KBM-7 (cell line): ENCODE measurements around the gene NKX2-3.

Experiments used
- DNase-seq: peaks from one replicate; pipeline ENCODE4 v3.0.0-alpha.2; 2015
- in situ Hi-C: fragments of 300-500 bp; cut with MboI; formaldehyde crosslinking; loops from 2 replicates; pipeline ENCODE4 v1.14.3; 2020; ENCODE audit warnings: low sequenced_read_pairs, low pct_unique_long_range_greater_than_20kb, mixed read lengths

The NKX2-3 gene

GRCh38 chr10:99536338-99537085, 3.8 kb downstream of the NKX2-3 start:
- DNase-seq = no peak
- in situ Hi-C loops = no loop called here

DNA sequence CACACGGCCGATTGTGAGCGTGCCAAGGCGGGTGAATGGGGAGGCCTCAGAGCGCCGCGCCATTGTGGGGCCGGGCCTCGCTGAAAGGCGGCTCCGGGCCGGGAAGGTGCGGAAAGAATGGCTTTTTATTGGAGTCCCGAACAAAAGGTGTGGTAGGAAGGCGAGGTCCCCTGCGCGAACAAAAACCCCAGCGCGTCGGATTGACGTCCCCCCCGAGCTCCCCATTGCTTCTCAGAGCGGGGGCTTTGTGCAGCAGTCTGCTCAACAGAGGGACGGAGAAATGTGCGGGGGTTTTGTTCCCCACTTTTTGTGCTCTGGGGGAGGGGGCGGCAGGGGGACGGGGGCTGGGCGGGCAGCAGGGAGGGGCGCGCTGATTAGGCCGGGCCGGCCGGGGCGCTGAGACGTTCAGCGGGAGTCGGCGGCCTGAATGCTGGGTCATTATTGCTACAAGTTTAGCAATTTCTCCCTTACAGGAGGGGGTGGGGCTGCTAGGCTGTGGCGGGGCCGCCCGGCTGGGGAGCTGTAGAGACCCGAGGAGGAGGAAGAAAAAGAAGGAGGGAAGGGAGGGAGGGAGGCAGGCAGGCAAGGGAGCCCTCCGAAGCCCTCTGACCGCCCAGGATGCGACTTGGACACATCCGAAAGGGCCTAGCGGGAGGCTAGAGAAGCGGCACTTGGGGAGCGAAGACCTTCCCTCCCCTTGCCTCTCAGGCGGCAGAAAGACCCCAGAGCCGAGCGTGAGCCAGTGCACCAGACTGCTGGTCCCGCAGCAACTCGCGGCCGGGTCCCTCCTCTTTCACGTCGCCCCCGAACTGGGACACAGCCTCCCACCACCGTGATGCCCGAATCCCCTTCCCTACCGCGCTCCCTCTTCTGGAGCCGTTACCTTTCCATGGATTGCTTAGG, 4.6 kb downstream of the NKX2-3 start:
- DNase-seq = no peak
- in situ Hi-C loops = no loop called here

DNA sequence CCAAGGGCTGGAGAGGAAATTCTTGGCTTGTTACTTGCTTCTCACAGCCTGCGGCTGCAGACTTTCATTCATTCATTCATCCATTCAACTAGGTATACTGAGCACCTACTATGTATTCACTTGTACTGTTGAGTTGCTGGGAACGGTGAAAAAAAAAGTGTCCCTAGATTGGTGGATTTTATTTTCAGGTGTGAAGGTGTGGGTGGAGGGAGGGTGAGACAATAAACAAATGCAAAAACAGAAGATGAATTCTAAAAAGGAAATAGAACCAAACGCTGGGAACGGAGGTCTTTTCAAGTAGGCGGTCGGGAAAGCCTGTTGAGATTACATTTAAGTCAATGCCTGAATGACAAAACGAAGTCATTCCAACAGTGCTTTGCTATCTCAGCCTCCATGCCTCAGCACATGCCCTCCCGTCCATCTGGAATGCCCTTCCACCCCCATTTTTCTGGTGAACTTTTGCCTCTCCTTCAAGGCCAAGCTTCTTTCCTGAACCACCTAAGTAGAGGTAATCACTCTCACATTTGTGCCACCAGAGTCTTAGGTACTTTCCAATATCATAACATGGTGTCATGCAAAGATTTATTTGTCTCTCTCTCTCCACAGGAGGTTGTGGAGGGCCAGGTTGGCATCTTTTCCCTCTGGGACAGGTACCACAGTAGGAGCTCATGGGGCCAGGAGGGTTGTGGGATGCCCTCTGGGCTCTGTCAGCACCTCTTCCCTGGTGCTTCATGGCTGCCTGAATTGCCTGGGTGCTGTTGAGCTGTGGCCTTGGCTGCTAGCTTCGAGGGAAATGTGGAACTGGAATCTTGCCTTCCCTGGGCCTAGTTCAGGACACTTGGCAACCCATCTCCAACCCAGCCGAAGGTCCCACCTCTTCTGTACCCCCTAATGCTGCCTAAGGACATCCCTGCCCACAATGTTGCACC, 5.5 kb downstream of the NKX2-3 start:
- DNase-seq = no peak
- in situ Hi-C loops = no loop called here

DNA sequence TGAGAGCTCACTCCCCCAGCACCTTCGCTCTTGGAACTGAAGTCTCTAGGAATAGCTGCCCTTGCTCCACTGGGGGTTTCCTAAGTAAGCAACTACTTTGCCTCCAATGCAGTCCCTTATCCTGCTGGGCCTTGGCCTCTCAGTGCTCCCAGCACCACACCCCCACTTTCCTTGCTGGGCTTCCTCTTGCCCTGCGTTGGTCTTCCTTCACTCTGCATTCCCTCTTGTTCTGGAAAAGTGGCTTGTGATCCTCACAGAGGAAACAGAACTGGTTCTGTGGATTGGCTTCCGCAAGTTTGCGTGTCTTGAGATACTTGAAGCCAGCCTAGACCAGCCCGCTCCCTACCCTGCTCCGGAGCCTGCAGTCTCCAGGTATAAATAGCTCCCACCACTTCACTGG, 6.4 kb downstream of the NKX2-3 start:
- DNase-seq = no peak
- in situ Hi-C loops = no loop called here

DNA sequence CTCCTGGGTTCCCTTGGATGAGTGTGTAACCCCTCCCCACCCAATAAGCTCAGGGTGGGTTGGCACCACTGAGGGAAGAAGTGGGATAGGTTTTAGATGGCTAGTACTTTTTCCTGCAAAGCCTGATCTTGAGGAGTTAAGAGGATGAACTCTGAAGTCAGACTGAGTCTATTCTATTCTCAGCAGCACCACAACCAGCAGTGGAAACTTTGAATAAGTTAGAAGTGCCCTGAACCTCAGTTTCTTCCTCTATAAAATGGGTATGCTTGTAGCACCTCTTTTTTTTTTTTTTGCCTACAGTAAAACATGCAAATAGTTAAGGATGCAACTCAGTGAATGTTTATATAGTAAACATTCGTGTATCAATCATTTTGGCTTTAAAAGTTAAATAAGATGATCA, 7.1 kb downstream of the NKX2-3 start:
- DNase-seq = no peak
- in situ Hi-C loops = no loop called here

- no peak for DNase-seq
- in situ Hi-C loops = no loop called here
These were observed 7.5 kb downstream of the NKX2-3 start for GRCh38 chr10:99540306-99540656.

- DNase-seq = no peak
- in situ Hi-C loops = no loop called here
These were observed 8.2 kb downstream of the NKX2-3 start for GRCh38 chr10:99540657-99541531.

- no peak for DNase-seq
- in situ Hi-C loops = no loop called here
These were observed 11.6 kb downstream of the NKX2-3 start for GRCh38 chr10:99544322-99544721.

- DNase-seq = peak; percentile 26
These were observed 15.3 kb downstream of the NKX2-3 start for GRCh38 chr10:99548041-99548530.

GRCh38 chr10:99551158-99551557, 18.4 kb downstream of the NKX2-3 start:
- in situ Hi-C loops = no loop called here
- DNase-seq = no peak

More at GRCh38 chr10:99548041-99548530, 15.3 kb downstream of the NKX2-3 start:
- in situ Hi-C loops = no loop called here

GRCh38 chr10:99551616-99552015, 18.9 kb downstream of the NKX2-3 start:
- in situ Hi-C loops = no loop called here
- DNase-seq = no peak

DNA sequence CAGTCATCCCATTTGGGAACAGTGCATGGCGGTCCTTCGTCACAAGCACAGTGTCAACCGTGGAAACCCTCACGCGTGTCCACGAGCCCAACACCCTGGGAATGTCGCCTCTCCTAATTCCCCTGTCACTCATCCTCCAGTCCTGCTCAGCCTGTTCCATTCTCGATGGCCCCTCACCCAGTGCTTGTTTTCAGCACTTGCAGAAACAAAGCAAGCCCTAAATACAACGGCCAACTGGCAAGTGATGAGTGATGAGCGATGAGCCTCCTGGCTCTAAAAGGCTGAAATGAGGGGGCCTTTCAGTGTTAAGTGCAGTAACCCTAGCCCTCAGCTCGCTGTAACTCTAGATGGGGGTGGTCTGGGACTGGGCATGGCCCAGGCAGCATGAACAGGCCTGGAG, 22.6 kb downstream of the NKX2-3 start:
- in situ Hi-C loops = no loop called here
- DNase-seq = no peak

GRCh38 chr10:99555825-99556523, 23.2 kb downstream of the NKX2-3 start:
- in situ Hi-C loops = no loop called here
- DNase-seq = no peak

GRCh38 chr10:99557044-99557443, 24.3 kb downstream of the NKX2-3 start:
- in situ Hi-C loops = no loop called here

DNA sequence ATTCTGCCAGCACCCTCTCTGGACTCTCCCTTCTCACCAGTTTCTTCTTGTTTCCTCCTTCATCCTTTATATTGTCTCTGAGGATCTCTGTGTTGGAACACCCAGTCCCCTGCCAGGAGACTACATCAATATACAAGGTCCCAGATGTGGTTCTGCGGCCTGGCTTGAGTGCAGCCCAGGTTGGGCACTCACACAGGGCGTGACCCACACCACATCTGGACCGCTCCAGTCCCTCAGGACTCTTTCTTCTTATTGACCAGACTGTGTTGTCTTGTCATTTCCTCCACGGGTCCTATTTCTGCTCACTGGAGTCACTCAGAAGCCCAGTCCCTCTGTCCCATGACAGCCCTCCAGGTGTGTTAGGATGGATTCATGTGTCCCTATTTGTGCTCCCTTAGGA, 26.0 kb downstream of the NKX2-3 start:
- DNase-seq = no peak
- in situ Hi-C loops = no loop called here

More at GRCh38 chr10:99557044-99557443, 24.3 kb downstream of the NKX2-3 start:
- DNase-seq = no peak

DNA sequence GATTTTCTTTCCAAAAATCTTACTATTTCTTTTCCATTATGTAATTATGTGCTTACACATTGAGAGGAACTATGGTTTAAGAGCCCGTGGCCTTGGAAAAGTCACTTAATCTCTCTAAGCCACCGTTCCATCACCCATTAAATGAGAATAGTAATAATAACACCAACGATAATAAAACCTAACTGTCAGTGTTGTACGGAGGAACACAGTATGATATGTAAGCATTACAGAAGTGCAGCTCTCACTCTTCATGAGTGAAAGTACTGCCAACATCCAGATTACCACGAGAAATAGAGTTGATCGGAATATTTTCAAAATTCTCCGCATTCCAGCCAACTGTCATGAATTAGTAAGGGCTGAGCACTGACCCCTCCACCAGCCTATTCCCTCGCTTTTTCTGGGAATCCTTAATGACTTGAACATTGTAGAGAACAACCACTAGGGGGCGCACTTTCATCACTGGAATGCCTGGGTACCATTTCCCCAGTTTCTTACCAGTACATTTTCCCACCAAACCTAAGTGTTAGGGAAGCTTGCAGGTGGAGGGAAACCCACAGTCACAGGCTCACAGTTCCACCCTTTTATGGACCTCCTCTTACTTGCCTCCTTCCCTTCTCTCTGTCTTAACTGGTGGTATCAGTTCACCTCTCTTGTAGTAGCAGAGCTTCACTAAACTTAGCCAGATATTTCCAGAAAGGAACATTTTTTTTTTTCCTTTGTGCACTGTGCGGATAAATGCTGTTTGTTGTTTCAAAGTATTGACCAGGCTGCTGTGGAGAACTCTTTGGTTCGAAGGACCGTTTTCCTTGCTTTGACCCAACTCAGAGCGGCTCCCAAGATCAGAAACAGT, 27.8 kb downstream of the NKX2-3 start:
- peak; percentile 56 for DNase-seq
- in situ Hi-C loops = no loop called here

- in situ Hi-C loops = no loop called here
- no peak for DNase-seq
These were observed 29.9 kb downstream of the NKX2-3 start for GRCh38 chr10:99562631-99563030.
